ENCODE results near the gene SNX2.

DNA sequence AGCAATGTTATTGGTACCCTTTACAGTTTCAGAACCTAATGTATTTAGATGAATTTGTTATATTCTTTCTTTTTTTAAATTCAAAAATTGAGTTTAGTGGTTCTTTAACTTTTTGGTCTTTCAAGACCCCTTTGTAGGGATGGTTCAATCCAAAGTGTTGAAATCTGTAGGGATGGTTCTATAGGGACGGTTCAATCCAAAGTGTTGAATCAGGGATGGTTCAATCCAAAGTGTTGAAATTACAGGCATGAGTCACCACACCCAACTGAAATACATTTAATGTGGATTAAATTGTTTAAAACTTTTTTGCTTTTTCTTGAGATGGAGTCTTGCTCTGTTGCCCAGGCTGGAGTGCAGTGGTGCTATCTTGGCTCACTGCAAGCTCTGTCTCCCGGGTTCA, 30.6 kb downstream of the SNX2 start:
- TF ChIP-seq, protein P1, sequence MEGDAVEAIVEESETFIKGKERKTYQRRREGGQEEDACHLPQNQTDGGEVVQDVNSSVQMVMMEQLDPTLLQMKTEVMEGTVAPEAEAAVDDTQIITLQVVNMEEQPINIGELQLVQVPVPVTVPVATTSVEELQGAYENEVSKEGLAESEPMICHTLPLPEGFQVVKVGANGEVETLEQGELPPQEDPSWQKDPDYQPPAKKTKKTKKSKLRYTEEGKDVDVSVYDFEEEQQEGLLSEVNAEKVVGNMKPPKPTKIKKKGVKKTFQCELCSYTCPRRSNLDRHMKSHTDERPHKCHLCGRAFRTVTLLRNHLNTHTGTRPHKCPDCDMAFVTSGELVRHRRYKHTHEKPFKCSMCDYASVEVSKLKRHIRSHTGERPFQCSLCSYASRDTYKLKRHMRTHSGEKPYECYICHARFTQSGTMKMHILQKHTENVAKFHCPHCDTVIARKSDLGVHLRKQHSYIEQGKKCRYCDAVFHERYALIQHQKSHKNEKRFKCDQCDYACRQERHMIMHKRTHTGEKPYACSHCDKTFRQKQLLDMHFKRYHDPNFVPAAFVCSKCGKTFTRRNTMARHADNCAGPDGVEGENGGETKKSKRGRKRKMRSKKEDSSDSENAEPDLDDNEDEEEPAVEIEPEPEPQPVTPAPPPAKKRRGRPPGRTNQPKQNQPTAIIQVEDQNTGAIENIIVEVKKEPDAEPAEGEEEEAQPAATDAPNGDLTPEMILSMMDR (IDR thresholded peaks at IDR 0.05): no peak
- no peak for TF ChIP-seq POLR2A (IDR thresholded peaks at IDR 0.05)
